Posterior cingulate gyrus (tissue), 11 donors: ENCODE measurements around the gene TBCD.

Experiments used
- DNase-seq, 10 donors: peaks; one replicate each; pipeline versions ENCODE4 v3.0.0 to v3.0.0-alpha.2; 2020 to 2021; ENCODE audit warnings: mixed read lengths in 3 of 10
- intact Hi-C: fragments of 100-400 bp; cut with DNase I; formaldehyde crosslinking; loops from one replicate; pipeline ENCODE4 v1.15.1; 2023

TBCD gene

DNA sequence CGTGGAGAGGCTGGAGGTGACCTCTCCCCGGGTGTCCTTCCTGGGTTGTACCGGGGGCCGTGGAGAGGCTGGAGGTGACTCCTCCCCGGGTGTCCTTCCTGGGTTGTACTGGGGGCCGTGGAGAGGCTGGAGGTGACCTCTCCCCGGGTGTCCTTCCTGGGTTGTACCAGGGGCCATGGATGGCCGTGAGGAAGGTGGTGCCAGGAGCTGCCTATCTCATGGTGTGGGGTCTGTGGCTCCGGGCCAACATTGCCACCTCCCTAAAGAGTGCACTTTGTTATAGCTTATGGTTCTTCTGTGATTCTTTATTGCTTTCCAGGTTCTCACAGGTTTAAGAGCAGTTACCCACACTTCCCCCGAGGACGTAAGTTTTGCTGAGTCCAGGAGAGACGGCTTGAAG is 174.2 kb downstream of the TBCD start:
- intact Hi-C loops = no loop called here
- DNase-seq = peak in 3 of 10 donors; percentile 20 to 72 (median 32)

DNA sequence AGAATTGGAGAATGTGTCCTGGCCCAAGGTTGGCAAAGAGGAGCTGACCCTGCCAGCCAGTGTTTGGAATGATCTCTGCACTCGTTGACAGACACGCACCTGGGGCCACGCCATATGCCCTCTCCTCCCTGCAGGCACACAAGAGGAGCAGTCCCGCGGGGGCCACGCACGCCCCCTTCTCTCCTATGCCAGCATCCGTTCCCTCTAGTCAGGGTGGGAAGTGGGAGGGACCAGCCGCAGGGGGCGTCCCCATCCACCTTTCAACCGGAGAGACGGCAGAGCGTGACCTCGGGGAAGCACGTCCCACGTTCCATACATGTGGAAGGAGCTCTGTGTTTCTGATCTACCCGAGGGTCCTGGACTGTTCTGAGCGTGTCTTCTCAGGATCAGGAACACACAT is 174.9 kb downstream of the TBCD start:
- peak in 3 of 10 donors; percentile 53 to 65 (median 65) for DNase-seq
- intact Hi-C loops = no loop called here

DNA sequence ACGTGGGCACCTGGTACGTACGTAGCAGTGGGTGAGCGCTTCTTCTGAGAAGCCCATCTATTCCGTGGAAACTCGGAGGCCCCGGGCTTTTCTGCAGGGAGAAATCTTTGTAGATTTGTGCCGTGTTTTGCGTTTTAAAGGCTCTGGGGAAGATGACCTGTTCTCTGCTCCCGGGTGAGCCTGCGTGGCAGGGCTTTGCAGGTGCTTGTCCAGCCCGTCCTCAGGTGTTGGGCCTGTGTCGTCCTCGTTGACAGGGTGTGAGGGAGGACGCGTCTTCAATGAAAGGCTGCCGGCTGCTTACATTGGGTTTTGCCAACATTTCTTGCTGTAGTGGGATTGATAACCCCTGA is 175.4 kb downstream of the TBCD start:
- intact Hi-C loops = no loop called here
- peak in 4 of 10 donors; percentile 16 to 75 (median 38) for DNase-seq

DNA sequence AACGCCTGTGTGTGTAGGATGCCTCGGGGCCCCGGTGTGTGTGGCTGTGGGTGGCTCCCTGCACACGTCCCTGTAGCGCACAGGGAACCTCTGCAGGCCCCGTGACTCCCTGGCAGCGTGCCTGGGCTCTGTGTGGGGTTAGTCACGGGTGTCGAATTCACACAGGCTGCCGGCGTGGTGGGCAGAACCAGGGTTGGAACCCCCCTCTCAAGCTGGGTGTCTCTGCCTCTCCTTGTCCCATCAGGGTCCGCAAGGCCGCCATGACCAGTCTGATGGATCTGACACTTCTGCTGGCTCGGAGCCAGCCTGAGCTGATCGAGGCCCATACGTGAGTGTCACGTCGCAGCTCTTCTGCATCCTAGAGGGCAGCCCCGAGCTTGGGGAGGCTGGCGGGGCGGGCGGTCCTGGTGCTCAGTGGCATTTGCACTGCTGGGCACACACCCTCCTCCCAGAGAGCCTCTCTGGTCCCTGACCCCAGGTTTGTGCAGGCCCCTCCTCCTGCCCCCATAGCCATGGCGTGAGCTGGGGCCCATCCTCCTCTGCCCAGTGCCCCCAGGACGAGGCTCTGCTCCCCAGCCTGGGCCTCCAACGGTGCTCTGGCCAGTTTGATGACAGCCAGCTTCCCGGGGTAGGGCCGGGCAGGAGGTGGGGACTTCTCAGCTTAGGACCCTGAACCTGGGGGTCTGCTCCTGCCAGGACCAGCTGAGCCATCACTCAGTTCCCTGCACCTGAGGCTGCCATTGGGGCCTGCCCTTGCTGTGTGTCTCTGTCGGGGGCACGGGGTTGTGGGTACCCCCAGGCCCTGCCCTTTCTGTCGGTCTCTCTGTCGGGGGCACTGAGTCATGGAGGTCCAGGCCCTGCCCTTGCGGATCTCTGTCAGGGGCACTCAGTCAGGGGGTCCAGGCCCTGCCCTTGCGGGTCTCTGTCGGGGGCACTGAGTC is 176.1 kb downstream of the TBCD start:
- DNase-seq = peak in 4 of 10 donors; percentile 26 to 83 (median 63)

DNA sequence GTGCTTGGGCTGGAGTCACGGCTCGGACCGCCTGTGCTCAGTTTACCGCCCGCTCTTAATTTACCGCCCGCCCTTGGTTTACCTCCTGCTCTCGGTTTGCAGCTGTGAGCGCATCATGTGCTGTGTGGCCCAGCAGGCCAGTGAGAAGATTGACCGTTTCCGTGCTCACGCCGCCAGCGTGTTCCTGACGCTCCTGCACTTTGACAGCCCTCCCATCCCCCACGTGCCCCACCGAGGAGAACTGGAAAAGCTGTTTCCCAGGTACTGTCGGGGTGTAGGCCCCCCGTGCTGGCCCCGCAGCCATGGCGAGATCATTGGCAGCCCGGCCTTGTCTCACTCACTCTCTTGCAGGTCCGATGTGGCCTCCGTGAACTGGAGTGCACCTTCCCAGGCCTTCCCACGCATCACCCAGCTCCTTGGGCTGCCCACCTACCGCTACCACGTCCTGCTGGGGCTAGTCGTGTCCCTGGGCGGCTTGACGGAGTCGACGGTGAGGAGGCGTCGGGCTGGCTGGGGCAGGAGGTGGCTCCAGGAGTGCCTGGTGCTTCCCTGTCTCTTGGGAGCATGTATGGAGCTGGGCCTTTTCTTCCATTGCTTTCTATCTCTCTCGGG is 177.3 kb downstream of the TBCD start:
- intact Hi-C loops = no loop called here

More for the DNA sequence above, 176.1 kb downstream of the TBCD start:
- intact Hi-C loops = no loop called here

DNA sequence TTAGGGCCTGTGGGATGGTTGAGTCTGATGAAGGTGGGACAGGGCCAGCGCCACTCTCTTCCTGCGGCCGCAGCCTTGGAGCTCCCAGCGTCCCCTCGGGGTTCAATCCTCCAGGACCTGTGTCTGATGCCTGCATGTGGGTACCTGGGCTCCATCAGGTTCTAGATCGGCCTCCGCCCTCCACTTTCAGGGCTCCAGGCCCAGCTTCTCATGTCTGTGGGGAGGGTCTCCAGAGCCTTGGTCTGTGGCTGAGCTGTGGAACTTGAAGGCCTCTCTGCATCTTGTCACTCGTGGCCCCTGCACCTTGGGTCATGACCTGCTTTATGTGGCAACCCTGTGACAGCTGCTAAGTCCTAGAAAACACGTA is 177.8 kb downstream of the TBCD start:
- DNase-seq = peak in 5 of 10 donors; percentile 3 to 74 (median 30)
- intact Hi-C loops = no loop called here

More for the DNA sequence above, 177.3 kb downstream of the TBCD start:
- DNase-seq = peak in 4 of 10 donors; percentile 16 to 75 (median 64)

DNA sequence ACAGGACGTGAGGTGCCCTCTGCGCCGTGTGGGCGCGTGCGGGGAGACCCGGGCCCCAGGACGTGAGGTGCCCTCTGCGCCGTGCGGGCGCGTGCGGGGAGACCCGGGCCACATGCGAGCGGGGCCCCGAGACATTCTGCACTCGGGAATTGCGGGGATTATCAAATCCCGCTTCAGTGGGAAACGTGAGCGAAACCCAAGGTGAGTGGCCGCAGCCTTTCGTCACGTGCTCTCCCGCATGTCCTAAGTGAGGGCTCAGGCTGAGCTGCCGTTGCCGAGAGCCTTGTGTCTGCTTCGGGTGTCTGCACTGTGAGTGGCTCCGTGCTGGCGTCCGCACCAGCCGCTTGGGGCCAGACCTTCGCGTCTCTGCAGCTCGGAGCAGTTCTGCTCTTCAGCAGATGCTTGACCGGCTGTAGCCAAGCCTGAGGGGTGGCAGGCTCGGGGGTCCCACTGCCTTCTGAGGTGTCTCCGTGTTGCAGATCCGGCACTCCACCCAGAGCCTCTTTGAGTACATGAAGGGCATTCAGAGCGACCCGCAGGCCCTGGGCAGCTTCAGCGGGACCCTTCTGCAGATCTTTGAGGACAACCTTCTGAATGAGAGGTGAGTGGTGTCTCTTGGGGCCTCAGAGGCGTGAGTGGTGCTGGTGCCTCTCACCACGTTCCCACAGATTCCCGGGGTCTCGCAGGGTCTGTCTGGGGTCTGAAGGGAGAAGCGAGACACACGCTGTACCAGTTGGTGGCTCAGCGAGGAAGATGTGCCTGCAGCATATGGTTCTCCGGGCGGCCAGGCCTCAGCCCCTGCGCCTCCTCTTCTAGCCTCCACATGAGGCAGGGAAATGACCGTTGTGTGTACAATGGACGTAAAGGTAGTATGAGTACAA is 178.4 kb downstream of the TBCD start:
- DNase-seq = peak in 7 of 10 donors; percentile 1 to 76 (median 13)
- intact Hi-C loops = no loop called here

DNA sequence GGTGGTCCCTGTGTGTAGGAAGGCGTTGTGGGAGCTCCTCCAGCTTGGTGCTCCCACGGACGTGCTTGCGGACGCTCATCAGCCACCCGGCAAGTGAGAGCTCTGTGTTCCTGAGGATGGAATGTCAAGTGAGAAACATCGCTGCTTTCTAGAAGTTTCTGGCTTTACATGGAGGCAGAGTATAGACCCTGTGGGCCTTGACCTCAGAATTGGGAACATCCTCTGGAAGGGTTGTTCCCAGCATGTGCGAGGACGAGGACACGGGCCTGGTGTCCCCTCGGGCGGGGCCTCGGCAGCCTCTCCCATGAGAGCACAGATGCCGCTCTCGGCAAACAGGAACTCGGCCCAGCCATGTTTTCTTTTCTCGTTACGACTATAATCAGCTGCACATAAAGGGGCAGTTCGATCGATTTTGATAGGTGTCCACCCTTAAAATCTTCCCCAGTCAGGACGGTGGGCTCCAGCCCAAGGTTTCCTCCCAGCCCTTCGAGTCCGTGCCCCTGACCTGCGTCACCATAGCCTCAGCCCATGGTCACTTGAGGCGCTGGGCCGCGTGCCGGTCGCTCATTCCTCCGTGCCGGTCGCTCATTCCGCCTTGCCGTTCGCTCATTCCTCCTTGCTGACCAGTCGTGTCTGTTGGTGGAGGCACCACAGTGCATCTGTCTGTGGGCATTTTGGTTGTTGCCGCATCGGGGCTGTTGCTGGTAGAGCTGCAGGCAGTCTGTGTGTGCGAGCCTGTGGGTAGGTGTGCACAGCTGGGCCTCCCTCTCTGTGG is 179.2 kb downstream of the TBCD start:
- DNase-seq = peak in 4 of 10 donors; percentile 7 to 91 (median 34)
- intact Hi-C loops = no loop called here

DNA sequence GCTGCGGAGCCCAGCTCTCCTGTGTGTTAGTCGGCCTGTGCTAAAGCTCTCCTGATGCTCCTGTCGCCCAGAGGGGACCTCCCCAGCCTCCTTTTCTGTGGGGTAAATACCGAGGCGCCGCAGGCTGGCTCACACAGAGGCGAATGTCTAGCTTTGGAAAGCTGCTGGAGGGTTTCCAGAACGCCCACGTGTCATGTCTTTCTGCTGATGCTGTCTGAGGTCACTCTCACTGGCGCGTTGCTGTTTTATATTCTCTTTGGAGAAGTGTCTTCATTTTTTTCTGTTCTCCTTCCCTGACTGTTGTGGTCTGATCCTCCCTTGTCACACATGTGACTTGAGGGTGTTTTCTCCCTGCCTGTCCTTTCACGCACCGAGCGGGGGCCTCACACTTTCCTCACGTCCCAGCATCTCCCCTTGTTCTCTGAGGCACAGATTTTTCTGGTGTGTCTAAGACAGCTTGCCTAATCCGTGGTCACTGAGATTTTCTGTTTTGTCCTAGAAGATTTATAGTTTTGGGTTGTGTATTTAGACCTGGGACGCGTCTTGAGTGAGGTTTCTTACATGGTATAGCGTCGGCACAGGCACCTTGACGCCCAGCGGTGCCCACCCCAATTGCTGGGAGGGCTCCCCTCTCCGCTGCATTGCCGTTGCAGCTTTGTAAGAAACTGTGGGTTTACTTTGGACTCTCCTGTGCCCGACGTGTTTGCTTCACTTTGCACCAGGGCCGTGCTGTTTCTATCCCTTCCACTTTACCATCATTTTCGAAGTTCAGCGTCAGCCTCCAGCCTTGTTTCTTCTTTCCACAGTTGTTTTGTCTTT is 180.0 kb downstream of the TBCD start:
- DNase-seq = peak; percentile 31 to 96 (median 75)
- intact Hi-C loops = no loop called here

DNA sequence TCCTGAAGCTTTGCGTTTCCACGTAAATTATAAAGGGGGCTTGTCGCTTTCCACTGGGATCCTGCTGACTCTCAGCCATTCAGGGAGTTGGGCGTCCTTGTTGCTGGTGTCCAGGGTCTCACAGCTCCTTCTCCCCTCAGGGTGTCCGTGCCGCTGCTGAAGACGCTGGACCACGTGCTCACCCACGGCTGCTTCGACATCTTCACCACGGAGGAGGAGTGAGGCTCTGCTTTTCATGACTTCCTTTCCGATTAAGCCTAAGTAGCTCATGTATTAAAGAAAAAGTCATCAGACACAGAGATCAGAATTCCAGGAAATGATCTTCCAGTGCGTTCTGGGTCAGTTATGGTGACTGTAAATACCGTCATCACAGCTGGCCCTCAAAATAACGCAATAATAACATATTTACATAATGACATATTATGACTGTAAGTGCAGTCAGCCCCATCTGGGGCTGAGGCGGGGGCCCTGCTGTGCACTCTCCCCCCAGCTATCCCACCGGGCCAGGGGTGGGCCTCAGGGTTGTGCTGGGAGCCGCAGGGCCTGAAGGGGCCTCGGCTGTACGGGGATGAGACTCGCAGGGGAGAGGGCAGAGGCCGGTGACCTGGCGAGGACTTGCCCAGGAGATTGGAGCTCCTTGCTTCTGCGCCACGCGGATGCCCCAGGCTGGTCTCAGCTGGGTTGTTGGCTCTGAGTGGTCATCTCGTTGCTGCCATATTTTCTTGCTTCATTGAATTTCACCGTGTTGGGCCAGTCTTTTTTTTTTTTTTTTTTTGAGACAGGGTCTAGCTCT is 180.8 kb downstream of the TBCD start:
- peak in 7 of 10 donors; percentile 1 to 64 (median 19) for DNase-seq

DNA sequence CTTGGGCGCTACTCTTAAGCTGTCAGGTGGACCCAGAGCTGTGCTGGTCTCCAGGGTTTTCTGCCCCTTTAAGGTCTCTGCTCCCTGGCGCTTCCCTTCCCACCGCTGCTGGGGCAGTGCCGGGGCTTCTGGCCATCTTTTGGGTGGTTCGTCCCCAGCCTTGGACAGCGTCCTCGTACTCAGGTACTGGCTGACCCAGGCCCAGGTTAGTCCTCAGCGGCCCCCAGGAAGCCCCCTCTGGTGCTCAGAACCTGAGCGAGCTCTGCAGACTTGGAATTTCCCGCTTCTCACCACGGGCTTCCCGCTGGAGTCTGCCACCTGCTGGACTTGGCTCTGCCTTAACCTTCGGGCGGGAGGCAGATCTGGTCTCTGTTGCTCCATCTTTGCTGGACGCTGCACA is 182.0 kb downstream of the TBCD start:
- peak in 8 of 10 donors; percentile 1 to 80 (median 15) for DNase-seq
- intact Hi-C loops = no loop called here

More for the DNA sequence above, 180.8 kb downstream of the TBCD start:
- intact Hi-C loops = no loop called here

DNA sequence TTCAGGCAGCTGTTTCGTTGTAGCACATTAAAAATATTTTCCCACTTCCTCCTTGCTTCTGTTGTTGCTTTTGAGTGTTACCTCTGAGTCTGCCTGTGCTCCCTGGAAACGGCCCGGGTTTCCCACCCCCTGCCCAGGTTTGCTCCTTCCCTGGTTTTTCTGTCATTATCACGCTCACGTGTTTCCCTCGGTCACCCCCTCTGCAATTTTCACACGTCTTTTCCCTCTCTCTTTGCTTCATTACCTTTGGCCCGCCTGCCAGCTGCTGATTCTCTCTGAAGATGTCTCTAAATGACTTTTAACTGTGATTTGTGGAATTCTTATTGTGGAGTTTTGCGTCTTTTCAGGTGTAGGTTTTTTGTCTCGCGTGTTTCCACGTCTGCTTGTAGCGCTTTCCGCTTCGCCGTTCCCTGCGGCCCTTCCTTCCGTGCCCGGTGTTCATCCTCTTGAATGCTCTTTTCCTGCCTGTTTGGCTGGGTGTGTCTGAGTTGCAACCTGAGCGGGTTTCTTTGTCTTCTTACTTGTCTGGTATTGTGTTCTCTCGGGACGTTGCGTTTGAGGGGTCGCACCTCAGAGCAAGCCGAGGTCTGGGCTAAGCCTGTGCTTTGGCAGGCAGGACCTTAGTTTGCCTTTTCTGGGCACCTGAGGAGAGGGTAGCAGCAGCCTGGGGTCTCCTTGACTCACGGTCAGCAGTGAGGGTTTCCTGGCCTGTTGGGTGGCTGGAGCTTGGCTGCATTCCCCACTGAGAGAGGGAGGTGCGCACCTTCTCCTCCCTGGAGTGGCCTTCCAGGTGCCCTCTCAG is 184.3 kb downstream of the TBCD start:
- DNase-seq = peak in 7 of 10 donors; percentile 4 to 69 (median 12)
- intact Hi-C loops = no loop called here

DNA sequence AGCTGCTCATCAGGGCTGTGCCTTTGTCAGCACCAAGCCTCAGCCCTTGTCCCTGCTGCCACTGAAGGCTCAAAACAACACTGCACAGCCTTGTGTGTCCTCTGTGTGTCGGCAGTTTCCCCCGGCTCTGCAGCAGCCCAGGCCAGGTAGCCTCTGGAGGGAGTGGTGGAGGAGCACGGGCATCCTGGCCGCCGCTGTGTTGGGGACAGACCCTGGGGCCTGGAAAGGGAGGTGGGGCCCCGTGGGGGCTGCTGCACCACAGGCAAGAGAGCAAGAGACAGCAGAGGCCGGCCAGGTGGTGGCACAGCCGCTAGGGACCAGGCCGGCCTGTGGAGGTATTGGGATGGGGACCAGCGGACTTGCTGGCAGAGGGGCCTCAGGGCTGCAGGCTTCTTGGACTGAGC is 184.9 kb downstream of the TBCD start:
- DNase-seq = peak in 6 of 10 donors; percentile 4 to 78 (median 19)

DNA sequence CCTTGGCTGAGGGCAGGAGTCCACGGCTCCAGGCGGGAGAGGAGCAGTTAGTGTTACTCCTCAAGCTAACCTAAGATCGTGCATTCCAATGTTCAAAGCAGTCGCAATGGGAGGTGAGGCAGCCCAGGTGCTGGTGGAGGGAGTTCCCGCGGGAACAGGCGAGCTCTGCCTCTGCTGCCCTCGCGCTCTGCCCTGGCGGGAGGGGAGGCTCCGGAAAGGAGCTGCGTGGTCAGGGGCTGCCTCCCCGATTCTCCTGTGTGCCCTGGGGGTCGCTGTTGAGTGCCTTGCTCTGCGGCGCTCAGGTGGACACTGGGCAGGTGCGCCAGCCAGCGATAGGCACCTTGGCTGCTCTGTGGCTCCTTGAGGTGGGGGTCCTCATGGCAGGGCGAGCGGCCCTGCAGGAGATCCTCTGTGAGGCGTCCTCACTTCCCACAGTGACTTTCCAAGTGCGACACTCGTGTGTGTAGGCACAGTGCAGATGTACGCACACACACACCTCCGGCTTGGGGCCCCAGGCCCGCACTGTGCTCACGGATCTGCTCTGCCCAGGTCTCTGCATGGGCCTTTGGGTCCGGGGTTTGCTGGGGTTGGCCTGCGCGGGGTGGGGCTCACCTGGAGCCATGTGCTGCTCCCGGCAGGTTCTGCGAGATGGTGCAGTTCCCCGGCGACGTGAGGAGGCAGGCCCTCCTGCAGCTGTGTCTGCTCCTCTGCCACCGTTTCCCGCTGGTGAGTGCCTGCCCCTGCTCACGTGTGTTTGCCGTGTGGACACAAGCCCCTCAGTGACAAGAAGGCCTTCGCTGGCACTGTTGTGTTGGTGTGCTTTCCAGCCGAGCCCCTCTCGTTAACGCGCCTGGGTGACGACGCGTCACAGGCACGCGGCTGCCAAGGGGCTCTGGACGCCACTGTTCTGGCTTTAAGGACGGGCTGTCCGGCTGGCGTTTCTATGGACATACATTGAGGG is 185.8 kb downstream of the TBCD start:
- intact Hi-C loops = no loop called here
- DNase-seq = peak in 7 of 10 donors; percentile 3 to 80 (median 21)

More for the DNA sequence above, 184.9 kb downstream of the TBCD start:
- intact Hi-C loops = no loop called here

DNA sequence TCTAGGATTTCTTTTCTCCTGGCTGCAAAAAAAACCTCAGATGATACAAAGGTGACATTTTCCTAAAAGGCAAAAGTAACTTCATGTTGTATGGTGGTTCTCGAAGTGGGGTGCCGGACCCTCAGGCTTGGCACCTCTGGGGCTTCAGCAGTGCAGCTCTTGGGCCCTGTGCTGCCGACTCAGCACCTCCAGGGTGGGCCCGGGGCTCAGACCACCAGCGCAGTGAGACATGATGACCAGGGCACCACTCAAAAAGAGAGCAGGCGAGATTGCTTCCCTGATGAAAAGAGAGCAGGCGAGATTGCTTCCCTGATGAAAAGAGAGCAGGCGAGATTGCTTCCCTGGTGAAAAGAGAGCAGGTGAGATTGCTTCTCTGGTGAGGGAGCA is 186.6 kb downstream of the TBCD start:
- intact Hi-C loops = no loop called here
- peak in 6 of 10 donors; percentile 1 to 63 (median 14) for DNase-seq
